Bronchial epithelial cell (primary cell): ENCODE data around the gene FAR1. TPM values are rescaled to one million over a fixed set of nuclear protein-coding genes. Genes with fewer than 3 reads are reported as not detected.

Experiments
- DNase-seq: peaks from one replicate; pipeline ENCODE4 v3.0.0-alpha.2; 2010; ENCODE audit warnings: low read depth
- FAIRE-seq: peaks from 2 replicates; lab custom pipeline; 2011; peaks lifted over from hg19 to GRCh38; lab: Jason Lieb, UNC
- H3K27me3 ChIP-seq: 2 replicates; pipeline ENCODE4 v1.5.1; 2011; ENCODE audit warnings: low read length; ENCODE audit not compliant: control insufficient read depth, insufficient read depth
- H3K36me3 ChIP-seq: 2 replicates; pipeline ENCODE4 v1.5.1; 2011; ENCODE audit warnings: low read length; ENCODE audit not compliant: control insufficient read depth, insufficient read depth
- H3K4me3 ChIP-seq: 2 replicates; pipeline ENCODE4 v1.5.1; 2011; ENCODE audit warnings: mild to moderate bottlenecking, low read depth, low read length, control low read depth
- total RNA-seq: library from RNA; depleted of rRNA; stranded (reverse); fragments of >200 nt; gene quantifications from 2 replicates; pipeline ENCODE4 v1.2.1, GENCODE V29; 2014
- TF ChIP-seq, protein P1 (sequence below): IDR thresholded peaks from 2 replicates; pipeline ENCODE4 v1.5.1; 2011; ENCODE audit warnings: mild to moderate bottlenecking, moderate library complexity, low read length, control low read depth, inconsistent platforms; ENCODE audit not compliant: insufficient read depth, severe bottlenecking

FAR1 gene
- total RNA-seq, 1 donor from 2014 or later = 78.7 TPM

DNA sequence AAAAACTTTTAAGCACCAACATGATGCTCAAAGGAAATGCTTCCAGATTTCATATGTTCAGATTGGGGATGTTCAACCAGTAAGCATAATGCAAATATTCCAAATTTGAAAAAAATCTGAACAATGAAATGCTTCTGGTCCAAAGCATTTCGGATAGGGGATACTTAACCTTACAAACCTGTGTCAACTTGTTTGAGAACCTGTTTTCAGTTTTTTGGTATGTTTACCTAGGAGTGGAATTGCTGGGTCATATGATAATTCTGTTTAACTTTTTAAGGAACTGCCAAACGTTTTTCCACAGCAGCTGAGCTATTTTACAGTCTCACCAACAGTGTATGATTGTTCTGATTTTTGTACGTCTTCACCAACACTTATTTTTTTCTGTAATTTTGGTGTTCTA, 23.7 kb downstream of the FAR1 start:
- Histone ChIP-seq H3K4me3 (no peak overlapping the region), H3K36me3 (peaks cover 3% of the 10 kb centered on the region), H3K27me3 (no peaks in the 10 kb centered on the region)
- TF ChIP-seq, protein P1, sequence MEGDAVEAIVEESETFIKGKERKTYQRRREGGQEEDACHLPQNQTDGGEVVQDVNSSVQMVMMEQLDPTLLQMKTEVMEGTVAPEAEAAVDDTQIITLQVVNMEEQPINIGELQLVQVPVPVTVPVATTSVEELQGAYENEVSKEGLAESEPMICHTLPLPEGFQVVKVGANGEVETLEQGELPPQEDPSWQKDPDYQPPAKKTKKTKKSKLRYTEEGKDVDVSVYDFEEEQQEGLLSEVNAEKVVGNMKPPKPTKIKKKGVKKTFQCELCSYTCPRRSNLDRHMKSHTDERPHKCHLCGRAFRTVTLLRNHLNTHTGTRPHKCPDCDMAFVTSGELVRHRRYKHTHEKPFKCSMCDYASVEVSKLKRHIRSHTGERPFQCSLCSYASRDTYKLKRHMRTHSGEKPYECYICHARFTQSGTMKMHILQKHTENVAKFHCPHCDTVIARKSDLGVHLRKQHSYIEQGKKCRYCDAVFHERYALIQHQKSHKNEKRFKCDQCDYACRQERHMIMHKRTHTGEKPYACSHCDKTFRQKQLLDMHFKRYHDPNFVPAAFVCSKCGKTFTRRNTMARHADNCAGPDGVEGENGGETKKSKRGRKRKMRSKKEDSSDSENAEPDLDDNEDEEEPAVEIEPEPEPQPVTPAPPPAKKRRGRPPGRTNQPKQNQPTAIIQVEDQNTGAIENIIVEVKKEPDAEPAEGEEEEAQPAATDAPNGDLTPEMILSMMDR = no peak
- no peak for FAIRE-seq
- peak; percentile 74 for DNase-seq

DNA sequence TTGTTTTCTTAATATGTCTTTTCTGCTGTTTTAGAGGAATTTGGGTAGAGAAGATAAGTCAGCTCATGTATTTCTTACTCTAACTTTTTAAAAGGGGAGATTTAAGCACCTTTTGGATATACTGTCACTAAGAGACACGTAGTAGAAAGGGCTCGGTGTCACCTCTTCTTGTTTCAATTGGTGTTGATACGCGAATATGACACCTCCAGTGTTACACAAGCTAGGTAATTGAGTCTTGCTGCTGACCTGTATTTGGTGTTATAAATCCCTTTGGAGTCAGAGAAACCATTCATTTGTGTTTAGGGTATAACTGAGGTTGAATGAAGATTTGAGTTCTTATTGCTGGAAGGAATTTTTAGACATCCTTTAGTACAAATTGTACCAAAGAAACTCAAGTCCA, 25.6 kb downstream of the FAR1 start:
- TF ChIP-seq, protein P1 = no peak
- Histone ChIP-seq H3K27me3 (no peaks in the 10 kb centered on the region), H3K36me3 (peaks cover 4% of the 10 kb centered on the region), H3K4me3 (no peak overlapping the region)
- FAIRE-seq (no peak), DNase-seq (no peak)

DNA sequence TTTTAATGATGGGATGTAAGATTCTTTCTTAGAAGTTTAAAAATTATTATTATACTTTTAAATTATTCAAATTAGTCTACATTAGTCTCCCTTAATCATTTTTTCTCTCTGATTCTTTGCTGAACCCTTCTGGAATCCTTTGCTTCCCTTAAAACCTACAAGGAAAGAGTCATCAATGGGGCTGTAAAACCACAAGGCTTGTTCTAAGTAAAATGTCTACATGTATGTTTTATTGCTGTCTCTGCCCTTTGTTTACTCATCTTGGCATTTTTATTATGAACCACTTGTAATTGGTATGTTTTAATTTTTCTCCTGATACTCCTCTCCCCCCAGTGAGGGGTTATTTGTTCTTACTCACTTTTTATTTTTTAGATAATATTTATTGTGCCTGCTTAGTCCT, 27.4 kb downstream of the FAR1 start:
- TF ChIP-seq, protein P1 = no peak
- DNase-seq (no peak), FAIRE-seq (no peak)
- H3K27me3 ChIP-seq = no peaks in the 10 kb centered on the region
- no peak overlapping the region for H3K4me3 ChIP-seq
- H3K36me3 ChIP-seq = peaks cover 6% of the 10 kb centered on the region

DNA sequence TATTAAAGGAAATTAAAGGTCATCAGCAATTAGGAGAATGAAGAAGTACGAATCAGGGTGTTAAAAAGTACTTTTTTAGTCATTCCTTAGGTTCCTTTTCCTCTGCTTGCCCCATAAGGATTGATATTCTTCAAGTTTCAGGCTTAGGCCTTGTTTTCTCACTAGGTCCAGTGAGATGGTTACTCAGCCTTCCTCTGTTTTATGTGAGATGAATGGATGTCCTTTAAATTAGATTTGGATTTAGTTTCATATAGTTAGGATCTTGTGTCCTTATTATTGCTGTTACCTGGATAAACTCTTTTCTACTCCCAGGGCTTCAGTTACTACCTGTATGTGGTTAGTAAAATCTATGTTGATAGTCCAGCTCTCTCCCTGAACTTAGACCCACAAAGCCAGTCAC, 29.2 kb downstream of the FAR1 start:
- no peak for DNase-seq
- TF ChIP-seq, protein P1 = no peak
- no peaks in the 10 kb centered on the region for H3K27me3 ChIP-seq
- H3K4me3 ChIP-seq = no peak overlapping the region
- no peak for FAIRE-seq
- H3K36me3 ChIP-seq = peaks cover 7% of the 10 kb centered on the region

DNA sequence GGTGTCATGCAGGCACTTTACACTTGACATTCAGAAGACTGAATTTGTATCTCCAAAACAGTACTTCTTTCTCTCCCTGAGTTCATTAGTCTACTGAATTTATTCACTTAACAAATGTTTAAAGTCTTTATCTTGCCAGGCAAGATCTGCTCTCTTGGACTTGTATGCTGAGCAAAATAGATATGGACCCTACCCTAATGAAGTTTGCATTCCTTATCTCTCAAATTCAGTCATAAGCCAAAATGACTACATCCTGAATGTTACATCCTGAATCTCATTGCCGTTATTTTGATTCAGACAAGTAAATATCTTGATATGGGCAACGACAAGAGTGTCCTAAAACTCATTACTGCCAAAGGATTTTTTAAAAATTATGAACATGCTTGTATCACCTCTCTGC, 29.7 kb downstream of the FAR1 start:
- Histone ChIP-seq H3K4me3 (no peak overlapping the region), H3K36me3 (peaks cover 7% of the 10 kb centered on the region), H3K27me3 (no peaks in the 10 kb centered on the region)
- DNase-seq (no peak), FAIRE-seq (no peak)
- TF ChIP-seq, protein P1 = no peak

DNA sequence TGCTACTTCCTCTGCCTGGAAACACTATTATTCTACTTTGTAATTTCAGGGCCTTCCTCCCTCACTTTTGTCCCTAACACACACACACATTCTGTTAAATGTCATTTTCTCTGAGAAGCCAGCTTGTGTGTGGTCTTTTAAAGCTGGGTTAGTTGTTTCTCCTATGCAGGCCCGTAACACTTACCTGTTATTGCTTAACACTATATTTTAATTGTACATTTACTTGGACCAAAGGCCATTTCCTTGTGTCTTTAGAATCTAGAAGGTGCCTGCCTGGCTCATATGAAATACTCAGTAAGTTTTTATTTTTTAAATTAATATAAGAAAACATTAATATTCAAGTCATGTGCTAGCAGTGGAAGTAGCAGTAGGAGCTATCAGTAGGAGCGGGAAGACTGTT, 30.6 kb downstream of the FAR1 start:
- TF ChIP-seq, protein P1 = no peak
- H3K4me3 ChIP-seq = no peak overlapping the region
- H3K27me3 ChIP-seq = no peaks in the 10 kb centered on the region
- FAIRE-seq (no peak), DNase-seq (no peak)
- H3K36me3 ChIP-seq = peaks cover 7% of the 10 kb centered on the region
